Lower leg skin (tissue), 3 donors: ENCODE data around the gene SEC31A.

Experiments
- POLR2A ChIP-seq, 2 donors: fragments of 450-650 bp; IDR thresholded peaks; one replicate each; pipeline ENCODE4 v1.6.1; 2016 to 2017; ENCODE audit warnings: antibody characterized with exemption in 2 of 2, mild to moderate bottlenecking in 1 of 2, moderate library complexity in 1 of 2
- TF ChIP-seq, protein P1 (sequence below), 3 donors: fragments of 450-650 bp; IDR thresholded peaks; one replicate each; pipeline ENCODE4 v1.5.1; 2016; ENCODE audit warnings: antibody characterized with exemption in 3 of 3, mild to moderate bottlenecking in 3 of 3, moderate library complexity in 2 of 3

DNA sequence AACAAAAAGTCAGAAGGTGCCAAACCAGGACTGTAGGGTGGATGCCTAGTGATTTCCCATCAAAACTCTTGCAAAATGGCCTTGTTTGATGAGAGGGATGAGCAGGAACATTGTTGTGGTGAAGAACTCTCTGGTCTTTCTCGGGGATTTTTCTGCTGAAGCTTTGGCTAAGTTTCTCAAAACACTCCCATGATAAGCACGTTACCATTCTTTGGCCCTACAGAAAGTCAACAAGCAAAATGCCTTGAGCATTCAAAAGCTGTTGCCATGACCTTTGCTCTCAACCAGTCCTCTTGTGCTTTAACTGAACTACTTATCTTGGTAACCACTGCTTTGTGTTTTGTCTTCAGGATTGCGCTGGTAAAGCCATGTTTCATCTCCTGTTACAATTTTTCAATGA, 3.0 kb upstream of the SEC31A start:
- no peak for TF ChIP-seq POLR2A (IDR thresholded peaks at IDR 0.05)
- TF ChIP-seq, protein P1, sequence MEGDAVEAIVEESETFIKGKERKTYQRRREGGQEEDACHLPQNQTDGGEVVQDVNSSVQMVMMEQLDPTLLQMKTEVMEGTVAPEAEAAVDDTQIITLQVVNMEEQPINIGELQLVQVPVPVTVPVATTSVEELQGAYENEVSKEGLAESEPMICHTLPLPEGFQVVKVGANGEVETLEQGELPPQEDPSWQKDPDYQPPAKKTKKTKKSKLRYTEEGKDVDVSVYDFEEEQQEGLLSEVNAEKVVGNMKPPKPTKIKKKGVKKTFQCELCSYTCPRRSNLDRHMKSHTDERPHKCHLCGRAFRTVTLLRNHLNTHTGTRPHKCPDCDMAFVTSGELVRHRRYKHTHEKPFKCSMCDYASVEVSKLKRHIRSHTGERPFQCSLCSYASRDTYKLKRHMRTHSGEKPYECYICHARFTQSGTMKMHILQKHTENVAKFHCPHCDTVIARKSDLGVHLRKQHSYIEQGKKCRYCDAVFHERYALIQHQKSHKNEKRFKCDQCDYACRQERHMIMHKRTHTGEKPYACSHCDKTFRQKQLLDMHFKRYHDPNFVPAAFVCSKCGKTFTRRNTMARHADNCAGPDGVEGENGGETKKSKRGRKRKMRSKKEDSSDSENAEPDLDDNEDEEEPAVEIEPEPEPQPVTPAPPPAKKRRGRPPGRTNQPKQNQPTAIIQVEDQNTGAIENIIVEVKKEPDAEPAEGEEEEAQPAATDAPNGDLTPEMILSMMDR (IDR thresholded peaks at IDR 0.05), result no peak
